ENCODE results near the gene HOXC6. TPM values are rescaled to one million over a fixed set of nuclear protein-coding genes. Genes with fewer than 3 reads are reported as not detected.

The HOXC6 gene
- total and polyA plus RNA-seq, 8 donors = 0.46 to 2.0 (median 1.0) TPM; not detected in 5

GRCh38 chr12:54054742-54055194 lies 26.5 kb downstream of the HOXC6 start:
- H3K4me3 ChIP-seq = peak overlapping the region; percentile 54 to 71 (median 69)
- intact Hi-C loops (cut with DNase I; ENCODE audit: low total_unique reads) = no loop called here
- no peak for TF ChIP-seq POLR2AphosphoS5 (IDR thresholded peaks at IDR 0.05)
- no peak for TF ChIP-seq CTCF (IDR thresholded peaks at IDR 0.05)
- no peak for TF ChIP-seq POLR2A (IDR thresholded peaks at IDR 0.05)
- no peak for TF ChIP-seq EP300 (IDR thresholded peaks at IDR 0.05)
- peaks cover 0 to 63% (median 10%) of the 10 kb centered on the region in 3 donors for H3K27me3 ChIP-seq
- H3K36me3 ChIP-seq = no peaks in the 10 kb centered on the region
- H3K4me1 ChIP-seq = peaks cover 18 to 78% (median 37%) of the 10 kb centered on the region in 4 donors
- peak in 1 of 2 donors; percentile 48 for DNase-seq
- 9 to 28% (median 23%) methylated on average over 24 of the region's 24 CpGs for WGBS, 5 donors
- peak overlapping the region in 4 of 5 donors; percentile 42 to 91 (median 86) for H3K27ac ChIP-seq
- H3K9me3 ChIP-seq = no peaks in the 10 kb centered on the region

- WGBS, 5 donors = 54 to 81% (median 71%) methylated on average over 2 of the region's 2 CpGs
- H3K36me3 ChIP-seq = no peaks in the 10 kb centered on the region
- H3K4me3 ChIP-seq = peak overlapping the region in 3 of 4 donors; percentile 54 to 71 (median 67)
- H3K4me1 ChIP-seq = peaks cover 18 to 76% (median 37%) of the 10 kb centered on the region in 4 donors
- DNase-seq = no peak
- H3K27me3 ChIP-seq = peaks cover 0 to 63% (median 4%) of the 10 kb centered on the region in 3 donors
- intact Hi-C loops (cut with DNase I; ENCODE audit: low total_unique reads) = no loop called here
- TF ChIP-seq POLR2AphosphoS5 (IDR thresholded peaks at IDR 0.05) = no peak
- peak overlapping the region in 1 of 5 donors; percentile 91 for H3K27ac ChIP-seq
- no peaks in the 10 kb centered on the region for H3K9me3 ChIP-seq
These were observed 27.3 kb downstream of the HOXC6 start for GRCh38 chr12:54055552-54055951.

DNA sequence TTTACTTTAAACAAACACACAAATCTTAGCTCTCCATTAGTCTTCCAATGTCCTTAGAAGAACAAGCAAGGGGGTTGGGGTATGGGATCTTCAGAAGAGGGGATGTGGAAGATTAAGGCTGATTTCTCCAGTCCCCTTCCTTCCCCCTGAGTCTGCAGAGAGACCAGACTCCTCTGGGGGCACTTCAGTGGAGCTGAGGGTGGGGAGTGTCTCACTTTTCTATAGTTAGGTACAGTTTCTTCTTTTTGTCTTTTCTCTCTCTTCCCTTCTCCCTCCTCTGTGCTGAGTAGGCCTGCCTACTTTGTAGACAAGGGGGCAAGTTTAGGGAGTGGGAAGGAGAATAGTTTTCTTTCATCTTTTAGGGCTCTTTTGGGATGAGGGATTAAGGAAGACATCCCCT lies 27.9 kb downstream of the HOXC6 start:
- H3K27me3 ChIP-seq = peaks cover 0 to 63% (median 4%) of the 10 kb centered on the region in 3 donors
- TF ChIP-seq POLR2AphosphoS5 (IDR thresholded peaks at IDR 0.05) (no peak), POLR2A (IDR thresholded peaks at IDR 0.05) (no peak), EP300 (IDR thresholded peaks at IDR 0.05) (no peak), CTCF (IDR thresholded peaks at IDR 0.05) (no peak)
- H3K9me3 ChIP-seq = no peaks in the 10 kb centered on the region
- peak overlapping the region in 1 of 4 donors; percentile 71 for H3K4me3 ChIP-seq
- no peak for DNase-seq
- intact Hi-C loops (cut with DNase I; ENCODE audit: low total_unique reads) = no loop called here
- H3K4me1 ChIP-seq = peaks cover 18 to 75% (median 37%) of the 10 kb centered on the region in 4 donors
- H3K36me3 ChIP-seq = no peaks in the 10 kb centered on the region
- peak overlapping the region in 1 of 5 donors; percentile 91 for H3K27ac ChIP-seq

DNA sequence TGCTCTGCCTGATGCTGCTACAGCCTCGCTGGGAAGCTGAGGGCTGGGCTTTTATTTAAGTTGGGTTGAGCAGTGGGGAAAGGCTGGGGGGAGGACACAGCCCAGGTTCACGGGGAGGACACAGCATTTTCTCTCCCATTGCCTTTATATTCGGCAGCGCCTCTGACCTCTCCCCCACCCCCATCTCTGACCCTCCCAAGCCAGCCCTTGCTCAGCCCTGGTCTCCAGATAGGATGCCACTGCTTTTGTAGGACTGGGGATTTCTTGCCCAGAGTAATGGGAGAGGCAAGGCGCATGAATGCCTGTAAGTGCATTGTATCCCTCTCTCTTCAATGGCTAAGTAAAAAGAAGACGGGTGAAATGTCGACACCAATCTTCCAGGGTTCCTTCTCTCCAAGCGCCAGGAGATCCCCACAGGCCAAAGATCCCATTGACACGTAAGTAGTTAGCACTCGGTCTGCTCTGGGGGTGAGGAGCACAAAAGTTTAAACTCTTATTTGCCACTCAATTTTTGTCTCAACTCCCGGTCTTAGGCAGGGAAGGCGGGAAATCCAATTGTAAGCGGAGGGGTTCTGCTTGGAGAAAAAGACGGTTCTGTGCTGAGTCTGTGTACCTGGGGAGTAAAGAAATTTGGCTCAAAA lies 30.0 kb downstream of the HOXC6 start:
- no peak for DNase-seq
- H3K27me3 ChIP-seq = peaks cover 0 to 62% (median 4%) of the 10 kb centered on the region in 3 donors
- H3K4me1 ChIP-seq = peaks cover 7 to 53% (median 26%) of the 10 kb centered on the region in 4 donors
- WGBS, 5 donors = 67 to 90% (median 77%) methylated on average over 14 of the region's 14 CpGs
- H3K4me3 ChIP-seq = no peak overlapping the region
- no peaks in the 10 kb centered on the region for H3K9me3 ChIP-seq
- H3K27ac ChIP-seq = peak overlapping the region in 1 of 5 donors; percentile 91
- intact Hi-C loops (cut with DNase I; ENCODE audit: low total_unique reads) = no loop called here
- no peaks in the 10 kb centered on the region for H3K36me3 ChIP-seq
- TF ChIP-seq CTCF (IDR thresholded peaks at IDR 0.05) (no peak), EP300 (IDR thresholded peaks at IDR 0.05) (no peak), POLR2AphosphoS5 (IDR thresholded peaks at IDR 0.05) (no peak), POLR2A (IDR thresholded peaks at IDR 0.05) (no peak)

DNA sequence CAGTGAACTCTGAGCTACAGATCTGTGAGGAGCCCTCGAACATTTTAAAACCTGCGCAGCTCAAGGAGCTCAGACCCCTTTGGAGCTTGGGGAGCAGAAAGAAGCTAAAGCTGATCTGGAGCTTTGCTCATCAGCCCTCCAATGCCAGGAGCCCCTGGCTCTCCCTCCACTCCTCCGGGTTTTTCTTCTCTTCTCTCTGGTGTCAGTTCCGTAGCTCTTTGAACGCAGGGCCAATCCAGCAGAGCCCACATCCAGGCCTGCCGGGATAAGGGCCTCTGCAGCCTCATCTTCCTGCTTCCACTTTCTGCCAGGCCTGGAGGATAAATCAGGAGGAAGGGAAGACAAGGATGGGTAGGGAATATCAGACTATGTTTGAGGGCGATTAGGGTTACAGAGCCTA lies 31.4 kb downstream of the HOXC6 start:
- peaks cover 7 to 42% (median 18%) of the 10 kb centered on the region in 4 donors for H3K4me1 ChIP-seq
- peak overlapping the region in 2 of 5 donors; percentile 12 to 52 for H3K27ac ChIP-seq
- DNase-seq = peak in 1 of 2 donors; percentile 44
- intact Hi-C loops (cut with DNase I; ENCODE audit: low total_unique reads) = no loop called here
- H3K36me3 ChIP-seq = no peaks in the 10 kb centered on the region
- TF ChIP-seq CTCF (IDR thresholded peaks at IDR 0.05) (no peak), POLR2A (IDR thresholded peaks at IDR 0.05) (no peak), EP300 (IDR thresholded peaks at IDR 0.05) (no peak), POLR2AphosphoS5 (IDR thresholded peaks at IDR 0.05) (no peak)
- 56 to 80% (median 71%) methylated on average over 7 of the region's 7 CpGs for WGBS, 5 donors
- no peaks in the 10 kb centered on the region for H3K9me3 ChIP-seq
- no peak overlapping the region for H3K4me3 ChIP-seq
- H3K27me3 ChIP-seq = peaks cover 0 to 55% (median 4%) of the 10 kb centered on the region in 3 donors

All from stomach (tissue), 9 donors.